HG03175 (cell line): ENCODE data around the gene SNX7.

Experiments used
- ATAC-seq: cut with Tn5 transposase; IDR thresholded peaks from one replicate; pipeline ENCODE4 v1.9.1; 2021; ENCODE audit warnings: mild to moderate bottlenecking, moderate library complexity; ENCODE audit not compliant: unreplicated experiment

Gene SNX7

GRCh38 chr1:98763488-98764150 is 102.1 kb downstream of the SNX7 start:
- no peak for ATAC-seq

- ATAC-seq, result no peak
These were observed 103.0 kb downstream of the SNX7 start for GRCh38 chr1:98764485-98764884.

GRCh38 chr1:98766255-98766654 is 104.7 kb downstream of the SNX7 start:
- ATAC-seq, result peak; percentile 79

GRCh38 chr1:98769162-98769561 is 107.6 kb downstream of the SNX7 start:
- ATAC-seq, result no peak

- ATAC-seq, result no peak
These were observed 120.4 kb downstream of the SNX7 start for GRCh38 chr1:98781906-98782305.

GRCh38 chr1:98783821-98784220 is 122.3 kb downstream of the SNX7 start:
- ATAC-seq, result no peak

GRCh38 chr1:98791498-98791897 is 130.0 kb downstream of the SNX7 start:
- ATAC-seq, result no peak

- no peak for ATAC-seq
These were observed 130.6 kb downstream of the SNX7 start for GRCh38 chr1:98792123-98792522.

GRCh38 chr1:98793136-98793535 is 131.6 kb downstream of the SNX7 start:
- no peak for ATAC-seq

- ATAC-seq, result peak; percentile 99
These were observed 132.8 kb downstream of the SNX7 start for GRCh38 chr1:98794196-98794886.

- ATAC-seq, result no peak
These were observed 134.5 kb downstream of the SNX7 start for GRCh38 chr1:98796049-98796448.

GRCh38 chr1:98797506-98797905 is 136.0 kb downstream of the SNX7 start:
- ATAC-seq, result no peak
